Nephron (organoid): ENCODE results near the gene SORCS3.
A peak's percentile ranks its signal among the peaks of the same experiment; 100 is the strongest.

Experiments
- H3K27ac Mint-ChIP-seq, 3 experiments: 2 replicates each; pipeline ENCODE4 v1.8.0; 2020; ENCODE audit warnings: mixed read lengths in 3 of 3, mild to moderate bottlenecking in 2 of 3, moderate library complexity in 1 of 3
- H3K27me3 Mint-ChIP-seq: 2 replicates; pipeline ENCODE4 v1.8.0; 2021; ENCODE audit warnings: low read depth, mild to moderate bottlenecking, moderate library complexity, mixed read lengths
- H3K36me3 Mint-ChIP-seq: 2 replicates; pipeline ENCODE4 v1.8.0; 2020; ENCODE audit warnings: low read depth, mixed read lengths
- H3K4me1 Mint-ChIP-seq: 2 replicates; pipeline ENCODE4 v1.8.0; 2020; ENCODE audit warnings: mixed read lengths
- H3K4me3 Mint-ChIP-seq, 3 experiments: 2 replicates each; pipeline ENCODE4 v1.8.0; 2020; ENCODE audit warnings: mild to moderate bottlenecking in 3 of 3, mixed read lengths in 3 of 3, moderate library complexity in 2 of 3
- H3K9me3 Mint-ChIP-seq: 2 replicates; pipeline ENCODE4 v1.8.0; 2020; ENCODE audit warnings: mixed read lengths
- TF ChIP-seq, protein P1 (sequence below), 3 experiments: fragments of 200-600 bp; sonication (generic); IDR thresholded peaks; one replicate each; pipeline ENCODE4 v1.5.0; 2021; ENCODE audit warnings: antibody characterized with exemption in 3 of 3; ENCODE audit not compliant: unreplicated experiment in 3 of 3

Gene SORCS3

DNA sequence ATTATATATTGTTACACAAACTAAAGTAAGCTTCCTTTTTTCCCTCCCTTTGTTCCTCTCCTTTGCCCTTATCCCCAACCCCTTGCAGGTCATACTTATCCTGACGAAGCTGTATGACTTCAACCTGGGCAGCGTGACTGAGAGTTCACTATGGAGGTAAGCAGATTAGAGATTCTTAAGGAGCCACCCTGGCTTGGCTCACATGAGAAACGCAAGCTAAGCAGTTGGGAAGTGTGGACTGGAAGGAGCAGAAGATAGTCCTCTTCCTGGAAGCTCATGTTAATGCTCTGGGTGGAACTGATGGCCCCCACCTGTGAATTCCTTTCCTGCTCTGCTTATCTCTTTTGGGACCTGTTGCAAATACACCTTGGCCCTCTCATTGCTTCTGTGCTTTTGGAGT is 201.6 kb downstream of the SORCS3 start:
- H3K4me1 Mint-ChIP-seq = peaks cover 4% of the 10 kb centered on the region
- H3K27me3 Mint-ChIP-seq = peaks cover 9% of the 10 kb centered on the region
- no peaks in the 10 kb centered on the region for H3K36me3 Mint-ChIP-seq
- H3K4me3 Mint-ChIP-seq = no peak overlapping the region
- H3K9me3 Mint-ChIP-seq = no peaks in the 10 kb centered on the region
- H3K27ac Mint-ChIP-seq = no peak overlapping the region
- TF ChIP-seq, protein P1, sequence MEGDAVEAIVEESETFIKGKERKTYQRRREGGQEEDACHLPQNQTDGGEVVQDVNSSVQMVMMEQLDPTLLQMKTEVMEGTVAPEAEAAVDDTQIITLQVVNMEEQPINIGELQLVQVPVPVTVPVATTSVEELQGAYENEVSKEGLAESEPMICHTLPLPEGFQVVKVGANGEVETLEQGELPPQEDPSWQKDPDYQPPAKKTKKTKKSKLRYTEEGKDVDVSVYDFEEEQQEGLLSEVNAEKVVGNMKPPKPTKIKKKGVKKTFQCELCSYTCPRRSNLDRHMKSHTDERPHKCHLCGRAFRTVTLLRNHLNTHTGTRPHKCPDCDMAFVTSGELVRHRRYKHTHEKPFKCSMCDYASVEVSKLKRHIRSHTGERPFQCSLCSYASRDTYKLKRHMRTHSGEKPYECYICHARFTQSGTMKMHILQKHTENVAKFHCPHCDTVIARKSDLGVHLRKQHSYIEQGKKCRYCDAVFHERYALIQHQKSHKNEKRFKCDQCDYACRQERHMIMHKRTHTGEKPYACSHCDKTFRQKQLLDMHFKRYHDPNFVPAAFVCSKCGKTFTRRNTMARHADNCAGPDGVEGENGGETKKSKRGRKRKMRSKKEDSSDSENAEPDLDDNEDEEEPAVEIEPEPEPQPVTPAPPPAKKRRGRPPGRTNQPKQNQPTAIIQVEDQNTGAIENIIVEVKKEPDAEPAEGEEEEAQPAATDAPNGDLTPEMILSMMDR (IDR thresholded peaks at IDR 0.05; ENCODE audit: unreplicated experiment in 3 of 3) = no peak

DNA sequence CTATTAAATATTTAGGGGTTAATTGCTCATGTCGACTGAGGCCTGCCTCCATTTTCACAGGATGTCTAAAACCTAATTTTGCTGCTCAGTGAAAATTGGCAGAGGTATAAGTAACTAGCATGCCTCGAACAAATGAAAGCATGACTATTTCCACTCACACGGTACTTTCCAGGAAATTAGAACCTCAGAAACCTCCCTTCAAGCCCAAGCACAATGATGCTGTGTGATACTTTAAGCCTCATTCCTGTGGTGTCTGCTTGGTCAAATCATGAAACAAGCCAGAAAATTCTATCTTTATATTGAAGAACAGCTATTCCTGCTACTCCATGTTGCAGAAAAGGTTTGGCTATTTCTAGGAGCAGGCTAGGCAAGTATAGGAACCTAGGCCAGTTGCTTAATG is 203.0 kb downstream of the SORCS3 start:
- H3K9me3 Mint-ChIP-seq = no peaks in the 10 kb centered on the region
- H3K4me3 Mint-ChIP-seq = no peak overlapping the region
- peaks cover 15% of the 10 kb centered on the region for H3K4me1 Mint-ChIP-seq
- no peaks in the 10 kb centered on the region for H3K36me3 Mint-ChIP-seq
- H3K27ac Mint-ChIP-seq = no peak overlapping the region
- peaks cover 3% of the 10 kb centered on the region for H3K27me3 Mint-ChIP-seq
- TF ChIP-seq, protein P1 (IDR thresholded peaks at IDR 0.05; ENCODE audit: unreplicated experiment in 3 of 3) = no peak

DNA sequence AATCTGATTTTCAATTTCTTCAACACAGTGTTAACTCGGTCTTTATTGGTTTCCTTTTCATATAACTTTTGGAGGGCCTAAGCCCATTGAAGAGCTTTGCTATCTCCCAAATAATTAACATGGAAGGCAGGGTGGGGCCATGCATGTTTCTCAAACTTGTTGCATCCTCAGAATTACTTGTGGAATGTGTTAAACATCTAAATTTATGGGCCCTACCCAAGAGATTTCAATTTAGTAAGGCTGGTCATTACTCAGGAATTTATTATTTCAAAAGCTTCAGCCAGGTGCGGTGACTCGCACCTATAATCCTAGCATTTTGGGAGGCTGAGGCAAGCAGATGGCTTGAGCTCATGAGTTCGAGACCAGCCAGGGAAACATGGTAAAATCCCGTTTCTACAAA is 208.9 kb downstream of the SORCS3 start:
- H3K27ac Mint-ChIP-seq = no peak overlapping the region
- H3K4me3 Mint-ChIP-seq = no peak overlapping the region
- H3K9me3 Mint-ChIP-seq = no peaks in the 10 kb centered on the region
- no peaks in the 10 kb centered on the region for H3K36me3 Mint-ChIP-seq
- peaks cover 30% of the 10 kb centered on the region for H3K4me1 Mint-ChIP-seq
- peaks cover 3% of the 10 kb centered on the region for H3K27me3 Mint-ChIP-seq
- TF ChIP-seq, protein P1 (IDR thresholded peaks at IDR 0.05; ENCODE audit: unreplicated experiment in 3 of 3) = no peak

DNA sequence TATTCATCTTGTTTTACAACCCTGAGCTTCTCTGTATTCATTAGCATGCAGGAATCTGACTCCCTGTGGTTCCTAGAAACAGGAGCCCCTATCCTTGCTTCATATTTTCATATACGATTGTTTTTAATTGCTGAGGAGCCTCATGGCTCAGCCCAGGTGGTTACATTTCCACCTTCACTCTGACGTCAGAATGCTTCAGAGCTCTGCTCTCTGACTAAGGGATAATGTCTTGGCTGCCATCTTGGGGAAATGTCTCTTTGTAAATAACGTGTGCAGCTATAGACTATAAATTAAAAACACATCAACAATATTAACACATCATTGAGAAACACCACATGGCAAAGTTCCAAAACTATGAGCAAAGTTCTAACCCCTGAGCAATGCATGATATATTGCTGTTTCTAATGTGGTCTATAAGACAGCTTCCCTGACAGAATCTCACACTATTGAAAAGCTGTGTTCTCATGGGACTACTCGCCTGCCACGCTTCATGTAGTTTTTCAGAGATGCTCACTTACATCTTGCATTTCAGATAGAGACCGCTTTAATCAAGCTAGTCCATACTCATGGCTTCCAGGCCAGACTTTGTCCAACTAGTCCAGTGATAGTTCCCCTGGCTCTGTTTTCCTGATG is 227.0 kb downstream of the SORCS3 start:
- H3K4me3 Mint-ChIP-seq = no peak overlapping the region
- no peaks in the 10 kb centered on the region for H3K36me3 Mint-ChIP-seq
- no peaks in the 10 kb centered on the region for H3K27me3 Mint-ChIP-seq
- TF ChIP-seq, protein P1 (IDR thresholded peaks at IDR 0.05; ENCODE audit: unreplicated experiment in 3 of 3) = no peak
- H3K4me1 Mint-ChIP-seq = peaks cover 6% of the 10 kb centered on the region
- no peak overlapping the region for H3K27ac Mint-ChIP-seq
- no peaks in the 10 kb centered on the region for H3K9me3 Mint-ChIP-seq

DNA sequence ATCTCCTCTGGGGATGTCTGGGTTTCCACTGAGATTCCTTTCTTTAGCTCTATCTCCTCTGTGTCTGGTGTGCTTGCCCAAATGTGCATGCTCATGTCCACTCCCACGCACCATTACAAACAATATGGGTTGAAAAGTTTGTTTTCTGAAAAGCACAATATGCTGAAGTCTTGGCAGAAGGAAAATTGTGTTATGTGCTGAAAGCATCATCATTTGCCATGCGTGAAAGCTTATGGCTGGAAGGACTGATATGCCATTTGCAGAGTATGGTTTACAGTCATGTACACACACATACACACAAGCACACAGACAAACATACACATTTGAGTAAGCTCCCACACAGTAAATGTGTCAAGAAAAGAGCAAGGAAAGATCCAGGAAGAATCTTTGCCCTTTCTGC is 231.6 kb downstream of the SORCS3 start:
- Mint-ChIP-seq H3K9me3 (no peaks in the 10 kb centered on the region), H3K36me3 (no peaks in the 10 kb centered on the region), H3K4me3 (no peak overlapping the region), H3K4me1 (peaks cover 6% of the 10 kb centered on the region), H3K27me3 (peaks cover 3% of the 10 kb centered on the region), H3K27ac (peak overlapping the region in 1 of 3 experiments; percentile 16)
- TF ChIP-seq, protein P1 (IDR thresholded peaks at IDR 0.05; ENCODE audit: unreplicated experiment in 3 of 3) = no peak

DNA sequence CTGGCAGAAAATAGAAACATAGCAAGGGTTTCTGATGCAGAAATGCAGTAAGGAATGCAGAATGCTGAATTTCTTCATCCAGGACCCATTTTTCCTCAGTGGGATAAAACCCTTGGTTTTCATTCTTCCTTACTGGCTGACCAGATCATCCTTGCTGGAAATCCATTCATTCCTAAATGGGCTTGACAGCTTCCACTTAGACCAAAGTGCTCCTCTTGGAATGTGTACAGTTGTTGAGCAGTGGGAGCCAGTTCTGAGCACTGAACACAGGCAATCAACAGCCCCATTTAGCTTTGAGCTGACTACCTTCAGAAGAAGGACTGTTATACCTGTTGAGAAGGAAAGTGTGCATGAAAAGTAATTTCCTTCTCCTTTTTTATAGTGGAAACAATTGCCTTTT is 232.1 kb downstream of the SORCS3 start:
- Mint-ChIP-seq H3K36me3 (no peaks in the 10 kb centered on the region), H3K9me3 (no peaks in the 10 kb centered on the region), H3K4me3 (no peak overlapping the region), H3K27ac (no peak overlapping the region), H3K27me3 (peaks cover 3% of the 10 kb centered on the region), H3K4me1 (peaks cover 6% of the 10 kb centered on the region)
- TF ChIP-seq, protein P1 (IDR thresholded peaks at IDR 0.05; ENCODE audit: unreplicated experiment in 3 of 3) = no peak
